Body of pancreas (tissue), 4 donors: ENCODE data around the gene SYCE3.

Source experiments
- CTCF ChIP-seq, 7 experiments: fragments of 450-650 bp in 4 of 7; fragments of 200-600 bp in 3 of 7; sonication (generic) in 3 of 7; IDR thresholded peaks; one replicate each; pipeline ENCODE4 v1.5.1; 2016 to 2019; ENCODE audit warnings: antibody characterized with exemption in 7 of 7
- POLR2A ChIP-seq, 3 donors: fragments of 450-650 bp; IDR thresholded peaks; one replicate each; pipeline ENCODE4 v1.6.1; 2016; ENCODE audit warnings: antibody characterized with exemption in 3 of 3, mild to moderate bottlenecking in 2 of 3

GRCh38 chr22:50576806-50577696 lies 14.3 kb upstream of the SYCE3 start:
- TF ChIP-seq CTCF (IDR thresholded peaks at IDR 0.05) (no peak), POLR2A (IDR thresholded peaks at IDR 0.05) (no peak)
